NCI-H1417 (cell line): ENCODE results near the gene BHMT2.

Source experiments
- DNase-seq, 3 experiments: peaks; one replicate each; lab custom pipeline; 2025; lab: John Stamatoyannopoulos, UW

The BHMT2 gene

GRCh38 chr5:79069488-79070349, at the start of gene BHMT2, which contains the start of gene DMGDH:
TSS of gene BHMT2 (plus strand) at chr5:79069767. CDS start at chr5:79069783, 16 bp downstream.
TSS of gene DMGDH (minus strand) at chr5:79069674. CDS start at chr5:79069620, 54 bp downstream.
- DNase-seq = no peak

- peak; percentile 1 to 58 (median 19) for DNase-seq
Observed at GRCh38 chr5:79020861-79021561, 48.6 kb upstream of the BHMT2 start.

- DNase-seq = peak in 2 of 3 experiments; percentile 2 to 10
Observed at GRCh38 chr5:79021753-79022152, 47.8 kb upstream of the BHMT2 start.

GRCh38 chr5:79022771-79023170, 46.8 kb upstream of the BHMT2 start:
- DNase-seq = no peak

GRCh38 chr5:79023348-79023747, 46.2 kb upstream of the BHMT2 start:
- peak in 1 of 3 experiments; percentile 2 for DNase-seq

- no peak for DNase-seq
Observed at GRCh38 chr5:79023947-79024346, 45.6 kb upstream of the BHMT2 start.

- peak; percentile 35 to 73 (median 70) for DNase-seq
Observed at GRCh38 chr5:79025054-79025472, 44.5 kb upstream of the BHMT2 start.

GRCh38 chr5:79030663-79031484, 38.7 kb upstream of the BHMT2 start:
- no peak for DNase-seq

GRCh38 chr5:79031485-79031867, 38.1 kb upstream of the BHMT2 start:
- DNase-seq = no peak

GRCh38 chr5:79032031-79032695, 37.4 kb upstream of the BHMT2 start:
- no peak for DNase-seq

GRCh38 chr5:79032782-79033181, 36.8 kb upstream of the BHMT2 start:
- DNase-seq = no peak

GRCh38 chr5:79035237-79035636, 34.3 kb upstream of the BHMT2 start:
- no peak for DNase-seq

GRCh38 chr5:79036769-79037168, 32.8 kb upstream of the BHMT2 start:
- no peak for DNase-seq

- DNase-seq = no peak
Observed at GRCh38 chr5:79042188-79042587, 27.4 kb upstream of the BHMT2 start.

GRCh38 chr5:79047199-79047598, 22.4 kb upstream of the BHMT2 start:
- DNase-seq = no peak

GRCh38 chr5:79048437-79048836, 21.1 kb upstream of the BHMT2 start:
- DNase-seq = no peak

- no peak for DNase-seq
Observed at GRCh38 chr5:79050498-79050897, 19.1 kb upstream of the BHMT2 start.

GRCh38 chr5:79053321-79053720, 16.2 kb upstream of the BHMT2 start:
- DNase-seq = no peak

- no peak for DNase-seq
Observed at GRCh38 chr5:79055017-79055416, 14.6 kb upstream of the BHMT2 start.

- DNase-seq = no peak
Observed at GRCh38 chr5:79056847-79057246, 12.7 kb upstream of the BHMT2 start.

GRCh38 chr5:79059674-79060073, 9.9 kb upstream of the BHMT2 start:
- DNase-seq = no peak

GRCh38 chr5:79062436-79062835, 7.1 kb upstream of the BHMT2 start:
- DNase-seq = no peak
